H1 (cell line): Measurements from ENCODE around the gene GPSM1. TPM values are rescaled to one million over a fixed set of nuclear protein-coding genes. Genes with fewer than 3 reads are reported as not detected.

Experiments
- CTCF ChIA-PET: fragments of 300-600 bp; sonication (Branson Sonifier 250); formaldehyde crosslinking; loops from one replicate; lab custom pipeline; 2021; ENCODE audit not compliant: partially characterized antibody; lab: Charles Lee
- POLR2A ChIA-PET: fragments of 300-600 bp; sonication (Branson Sonifier 250); formaldehyde crosslinking; loops from one replicate; lab custom pipeline; 2021; ENCODE audit warnings: inconsistent platforms; ENCODE audit not compliant: partially characterized antibody; lab: Charles Lee
- DNase-seq, 2 experiments: peaks; one replicate each; pipeline versions ENCODE4 v3.0.0 to v3.0.0-alpha.2; 2010 to 2022; ENCODE audit warnings: low spot score in 2 of 2, low read depth in 1 of 2, mixed read lengths in 1 of 2
- FAIRE-seq: peaks from 2 replicates; lab custom pipeline; 2011; peaks lifted over from hg19 to GRCh38; lab: Jason Lieb, UNC
- H2AFZ ChIP-seq: 2 replicates; pipeline ENCODE4 v1.8.1; 2012; ENCODE audit warnings: low read length, inconsistent platforms
- H2AK5ac ChIP-seq: 2 replicates; pipeline ENCODE4 v1.6.1; 2013; ENCODE audit warnings: low read depth, low read length
- H2BK120ac ChIP-seq: replicated peaks from 2 replicates; pipeline ENCODE3; 2013; ENCODE audit warnings: low read depth, low read length, inconsistent platforms
- H2BK12ac ChIP-seq: 2 replicates; pipeline ENCODE4 v1.6.1; 2013; ENCODE audit warnings: low read depth, low read length
- H2BK15ac ChIP-seq: 2 replicates; pipeline ENCODE4 v1.6.1; 2013; ENCODE audit warnings: low read length
- H2BK20ac ChIP-seq: 2 replicates; pipeline ENCODE4 v1.6.1; 2013; ENCODE audit warnings: low read length
- H2BK5ac ChIP-seq: 2 replicates; pipeline ENCODE4 v1.6.1; 2013; ENCODE audit warnings: low read depth, low read length
- H3K14ac ChIP-seq: 2 replicates; pipeline ENCODE4 v1.6.1; 2013; ENCODE audit warnings: inconsistent platforms; ENCODE audit not compliant: insufficient read length
- H3K18ac ChIP-seq: 2 replicates; pipeline ENCODE4 v1.6.1; 2013; ENCODE audit warnings: low read length; ENCODE audit errors: extremely low read depth
- H3K23ac ChIP-seq: 2 replicates; pipeline ENCODE4 v1.6.1; 2013; ENCODE audit warnings: inconsistent platforms; ENCODE audit not compliant: insufficient read length
- H3K23me2 ChIP-seq: 2 replicates; pipeline ENCODE4 v1.6.1; 2013; ENCODE audit warnings: low read depth, low read length
- H3K27ac ChIP-seq: 2 replicates; pipeline ENCODE4 v1.6.1; 2011; ENCODE audit warnings: low read depth, low read length, inconsistent platforms
- H3K27me3 ChIP-seq, 4 experiments: replicated peaks in 1 of 4; 1 replicate in 1 of 4; 2 replicates in 3 of 4; pipeline versions ENCODE4 v1.6.1 to v1.8.1; 2011 to 2013; ENCODE audit warnings: low read length in 3 of 4, mild to moderate bottlenecking in 3 of 4, inconsistent platforms in 2 of 4, mixed read lengths in 2 of 4, moderate library complexity in 1 of 4; ENCODE audit not compliant: control insufficient read depth in 3 of 4, insufficient read depth in 3 of 4; ENCODE audit errors: extremely low read depth in 1 of 4
- H3K36me3 ChIP-seq, 4 experiments: 2 replicates each; pipeline versions ENCODE4 v1.6.1 to v1.8.1; 2011 to 2013; ENCODE audit warnings: mild to moderate bottlenecking in 4 of 4, low read length in 3 of 4, moderate library complexity in 2 of 4, control low read depth in 1 of 4, inconsistent platforms in 1 of 4; ENCODE audit not compliant: insufficient read depth in 4 of 4, control insufficient read depth in 2 of 4
- H3K4ac ChIP-seq: replicated peaks from 2 replicates; pipeline ENCODE3; 2013; ENCODE audit warnings: low read length, low read depth, mixed read lengths, inconsistent platforms; ENCODE audit not compliant: insufficient read length
- H3K4me1 ChIP-seq, 4 experiments: replicated peaks in 1 of 4; 1 replicate in 1 of 4; 2 replicates in 3 of 4; pipeline versions ENCODE4 v1.6.1 to v1.8.1; 2011 to 2013; ENCODE audit warnings: low read length in 3 of 4, inconsistent platforms in 2 of 4, mixed read lengths in 1 of 4; ENCODE audit not compliant: insufficient read depth in 4 of 4, control insufficient read depth in 3 of 4
- H3K4me2 ChIP-seq, 2 experiments: 2 replicates each; pipeline versions ENCODE4 v1.6.1 to v1.8.1; 2011 to 2013; ENCODE audit warnings: low read depth in 2 of 2, low read length in 2 of 2, control low read depth in 1 of 2, inconsistent platforms in 1 of 2, mild to moderate bottlenecking in 1 of 2; ENCODE audit not compliant: insufficient read depth in 1 of 2
- H3K4me3 ChIP-seq, 4 experiments: fragments of 200-600, 300-600 bp in 1 of 4; sonication (generic), shearing (Covaris generic), sonication (Bioruptor Twin) in 1 of 4; 2 replicates each; pipeline versions ENCODE4 v1.5.1 to v1.8.1; 2011 to 2016; ENCODE audit warnings: low read length in 4 of 4, low read depth in 3 of 4, control low read depth in 2 of 4, inconsistent platforms in 2 of 4, mild to moderate bottlenecking in 2 of 4, mixed read lengths in 1 of 4, moderate library complexity in 1 of 4; ENCODE audit not compliant: insufficient read depth in 2 of 4; ENCODE audit errors: extremely low read depth in 1 of 4
- H3K56ac ChIP-seq: replicated peaks from 2 replicates; pipeline ENCODE3; 2013; ENCODE audit warnings: low read depth, mild to moderate bottlenecking, mixed read lengths, low read length, inconsistent platforms; ENCODE audit not compliant: insufficient read length
- H3K79me1 ChIP-seq: 2 replicates; pipeline ENCODE4 v1.6.1; 2013; ENCODE audit warnings: low read depth, low read length, control low read depth
- H3K79me2 ChIP-seq, 2 experiments: 2 replicates each; pipeline versions ENCODE4 v1.6.1 to v1.8.1; 2012 to 2013; ENCODE audit warnings: low read length in 2 of 2, mild to moderate bottlenecking in 2 of 2, inconsistent platforms in 1 of 2; ENCODE audit not compliant: insufficient read depth in 2 of 2, control insufficient read depth in 1 of 2
- H3K9ac ChIP-seq, 4 experiments: replicated peaks in 1 of 4; 1 replicate in 1 of 4; 2 replicates in 3 of 4; pipeline versions ENCODE4 v1.6.1 to v1.8.1; 2011 to 2013; ENCODE audit warnings: low read depth in 3 of 4, low read length in 3 of 4, control low read depth in 2 of 4, mild to moderate bottlenecking in 2 of 4, moderate library complexity in 2 of 4, inconsistent platforms in 1 of 4; ENCODE audit errors: extremely low read depth in 1 of 4
- H3K9me3 ChIP-seq, 2 experiments: 2 replicates each; pipeline versions ENCODE4 v1.6.1 to v1.8.1; 2012 to 2013; ENCODE audit warnings: mild to moderate bottlenecking in 2 of 2, moderate library complexity in 2 of 2, control low read depth in 1 of 2, inconsistent platforms in 1 of 2, low read depth in 1 of 2, low read length in 1 of 2, mixed read lengths in 1 of 2; ENCODE audit not compliant: insufficient read depth in 2 of 2
- H4K20me1 ChIP-seq, 2 experiments: replicated peaks in 1 of 2; 2 replicates each; pipeline versions ENCODE3 to v1.8.1; 2011 to 2013; ENCODE audit warnings: inconsistent platforms in 2 of 2, low read length in 2 of 2, mild to moderate bottlenecking in 1 of 2; ENCODE audit not compliant: insufficient read depth in 2 of 2, control insufficient read depth in 1 of 2
- H4K5ac ChIP-seq: 2 replicates; pipeline ENCODE4 v1.6.1; 2013; ENCODE audit warnings: low read length, low read depth, mixed read lengths, inconsistent platforms; ENCODE audit not compliant: insufficient read length
- H4K8ac ChIP-seq: 2 replicates; pipeline ENCODE4 v1.8.0; 2013; ENCODE audit warnings: mild to moderate bottlenecking, moderate library complexity, low read length, inconsistent platforms; ENCODE audit not compliant: insufficient read depth; ENCODE audit errors: extremely low read depth
- H4K91ac ChIP-seq: replicated peaks from 2 replicates; pipeline ENCODE3; 2013; ENCODE audit warnings: low read length, mixed read lengths, inconsistent platforms; ENCODE audit not compliant: insufficient read length
- CREB1 ChIP-seq: IDR thresholded peaks from 2 replicates; pipeline ENCODE4 v1.6.1; 2012; ENCODE audit warnings: inconsistent platforms
- EGR1 ChIP-seq: IDR thresholded peaks from 2 replicates; pipeline ENCODE4 v1.6.1; 2011; ENCODE audit warnings: low read depth, low read length, borderline replicate concordance
- SRF ChIP-seq: IDR thresholded peaks from 2 replicates; pipeline ENCODE4 v1.6.1; 2011; ENCODE audit warnings: mild to moderate bottlenecking, low read depth, low read length, moderate library complexity
- WGBS, 2 experiments: shearing (Covaris generic) in 1 of 2; methylation state at CpG; one replicate each; pipeline versions ENCODE4 v1.1.6 to v1.1.7; 2013 to 2015; ENCODE audit warnings: low lambda C conversion rate in 2 of 2, mixed read lengths in 2 of 2, inconsistent platforms in 1 of 2, low coverage in 1 of 2, missing lambda C conversion rate in 1 of 2; ENCODE audit not compliant: insufficient replicate concordance in 2 of 2, insufficient coverage in 1 of 2, insufficient read length in 1 of 2; ENCODE audit errors: extremely low coverage in 1 of 2, missing lambda C conversion rate in 1 of 2; 5-methylcytosine and 5-hydroxymethylcytosine counted together
- polyA plus RNA-seq, 7 experiments: library from polyadenylated mRNA; depleted of rRNA in 3 of 7; stranded (reverse) in 5 of 7; unstranded in 2 of 7; fragments of >200 nt in 5 of 7; fragments of 200-250 nt in 2 of 7; gene quantifications; 1 replicate in 5 of 7; 2 replicates in 1 of 7; 4 replicates in 1 of 7; pipeline versions ENCODE4 v1.2.1 to v1.2.3, GENCODE V29; 2011 to 2013; ENCODE audit warnings: missing spikeins in 2 of 7, mixed read lengths in 2 of 7
- total RNA-seq: library from RNA; stranded (reverse); fragmentation: NEBNext Ultra II Directional; extraction: Animal tissue kit (Norgen Biotek cat#: 25700); gene quantifications from 2 replicates; pipeline ENCODE4 v1.2.1, GENCODE V29; 2021

GPSM1 gene
- total and polyA plus RNA-seq, 2 of the 8 experiments (the other 6 are each of a cell fraction or from before 2014, with no cell fraction given): 12.8 to 18.0 TPM

GRCh38 chr9:136336881-136337280, 9.5 kb downstream of the GPSM1 start:
- H3K4me2 ChIP-seq: no peak overlapping the region
- H2BK20ac ChIP-seq: no peak overlapping the region
- 0 out of 2 replicates have a peak, but pooled peaks cover 2% of the 10 kb centered on the region for H3K79me1 ChIP-seq
- DNase-seq (no peak), FAIRE-seq (no peak)
- H3K36me3 ChIP-seq: peaks cover 0 to 4% (median 0%) of the 10 kb centered on the region in 4 experiments; a peak in 2 of 8 replicates
- H4K5ac ChIP-seq: no peak overlapping the region
- no peaks in the 10 kb centered on the region for H3K23me2 ChIP-seq
- H4K91ac ChIP-seq: no peak overlapping the region
- H2AK5ac ChIP-seq: no peak overlapping the region
- H3K79me2 ChIP-seq: no peaks in the 10 kb centered on the region
- no peak overlapping the region for H3K14ac ChIP-seq
- no peak overlapping the region for H3K9ac ChIP-seq
- no peak overlapping the region for H3K4me3 ChIP-seq
- CTCF ChIA-PET: interaction anchor here (1.6 to 3.0 kb wide), 5 partner anchors 13 to 29 kb away, joined by 4 to 13 read pairs (median 7); partner anchors contain the start of gene DNLZ
- H3K4me1 ChIP-seq: 0 out of 7 replicates have a peak, but pooled peaks cover 0 to 6% (median 0%) of the 10 kb centered on the region in 4 experiments
- H3K27ac ChIP-seq: no peak overlapping the region
- POLR2A ChIA-PET: interaction anchor here (1.0 to 1.2 kb wide), 4 partner anchors 9 to 22 kb away, joined by 3 to 4 read pairs (median 3); no protein-coding TSS in a partner anchor
- 90% methylated on average over 21 of the region's 23 CpGs; no CpG with 5 or more reads in 1 of the 2 experiments for WGBS, 2 experiments
- H3K18ac ChIP-seq: no peak overlapping the region
- no peak overlapping the region for H3K23ac ChIP-seq
- no peaks in the 10 kb centered on the region for H3K27me3 ChIP-seq
- no peak overlapping the region for H2BK15ac ChIP-seq
- H3K56ac ChIP-seq: no peak overlapping the region
- no peak overlapping the region for H2BK120ac ChIP-seq
- H4K20me1 ChIP-seq: peaks cover 0 to 3% of the 10 kb centered on the region in 2 experiments
- H2BK12ac ChIP-seq: no peak overlapping the region
- H2AFZ ChIP-seq: no peak overlapping the region
- no peaks in the 10 kb centered on the region for H3K9me3 ChIP-seq
- H4K8ac ChIP-seq: no peak overlapping the region
- no peak overlapping the region for H2BK5ac ChIP-seq
- H3K4ac ChIP-seq: no peak overlapping the region
- TF ChIP-seq EGR1 (no peak), SRF (no peak), CREB1 (no peak)
